GM12878 (cell line): ENCODE measurements around the gene ITPR3. TPM values are rescaled to one million over a fixed set of nuclear protein-coding genes. Genes with fewer than 3 reads are reported as not detected.

Experiments
- ATAC-seq: fragments of 200-7000 bp; cut with Tn5 transposase; 3 replicates; pipeline ENCODE4 v1.9.1; 2020; ENCODE audit warnings: mild to moderate bottlenecking, moderate library complexity
- BruUV-seq: library from RNA; stranded (reverse); fragments of 400-500 nt; replicated peaks from 2 replicates; lab custom pipeline; 2021; lab: Mats Ljungman, UMichigan
- CTCF ChIA-PET: fragments of 300-600 bp; sonication (Branson Sonifier 250); formaldehyde crosslinking; extraction: SDS; loops from one replicate; lab custom pipeline; 2021; ENCODE audit warnings: inconsistent platforms; lab: Yijun Ruan, JAX
- POLR2A ChIA-PET: fragments of 350-600 bp; formaldehyde crosslinking; extraction: SDS; loops from one replicate; lab custom pipeline; 2021; ENCODE audit warnings: inconsistent platforms; lab: Charles Lee
- RAD21 ChIA-PET: fragments of 300-600 bp; sonication (Branson Sonifier 250); formaldehyde crosslinking; loops from one replicate; lab custom pipeline; 2023; ENCODE audit warnings: antibody characterized with exemption; ENCODE audit not compliant: unreplicated experiment; lab: Charles Lee
- SMC1A ChIA-PET: fragments of 300-600 bp; sonication (Branson Sonifier 250); formaldehyde crosslinking; loops from one replicate; lab custom pipeline; 2023; ENCODE audit not compliant: unreplicated experiment, uncharacterized antibody; lab: Charles Lee
- DNase-seq: peaks from one replicate; pipeline ENCODE4 v3.0.0-alpha.2; 2011; ENCODE audit warnings: low read depth, low spot score
- FAIRE-seq: peaks from 3 replicates; lab custom pipeline; 2011; peaks lifted over from hg19 to GRCh38; lab: Jason Lieb, UNC
- H2AFZ ChIP-seq: 2 replicates; pipeline ENCODE4 v1.6.0; 2011; ENCODE audit warnings: low read depth, low read length, control low read depth; ENCODE audit not compliant: control insufficient read depth
- H3K27ac ChIP-seq: 2 replicates; pipeline ENCODE4 v1.5.1; 2011; ENCODE audit warnings: control low read depth; ENCODE audit not compliant: control insufficient read depth, insufficient read depth
- H3K27me3 ChIP-seq, 2 experiments: replicated peaks in 1 of 2; 2 replicates each; pipeline versions ENCODE4 v1.6.0 to v1.6.1; 2011; ENCODE audit warnings: low read length in 1 of 2; ENCODE audit not compliant: control insufficient read depth in 2 of 2, insufficient read depth in 2 of 2
- H3K36me3 ChIP-seq, 2 experiments: 2 replicates each; pipeline ENCODE4 v1.5.1; 2011; ENCODE audit warnings: low read length in 1 of 2; ENCODE audit not compliant: control insufficient read depth in 2 of 2, insufficient read depth in 2 of 2
- H3K4me1 ChIP-seq: 2 replicates; pipeline ENCODE4 v1.6.1; 2011; ENCODE audit warnings: mild to moderate bottlenecking, low read length, moderate library complexity, mixed read lengths; ENCODE audit not compliant: control insufficient read depth, insufficient read depth
- H3K4me2 ChIP-seq: 2 replicates; pipeline ENCODE4 v1.6.0; 2011; ENCODE audit warnings: control low read depth; ENCODE audit not compliant: control insufficient read depth, insufficient read depth
- H3K4me3 ChIP-seq: fragments of 200-600 bp; sonication (generic); 2 replicates; pipeline ENCODE4 v1.5.1; 2016
- H3K79me2 ChIP-seq: 2 replicates; pipeline ENCODE4 v1.6.0; 2011; ENCODE audit warnings: low read length; ENCODE audit not compliant: control insufficient read depth, insufficient read depth
- H3K9ac ChIP-seq: 2 replicates; pipeline ENCODE4 v1.8.0; 2011; ENCODE audit warnings: low read length, control low read depth, mixed read lengths; ENCODE audit not compliant: control insufficient read depth, insufficient read depth
- H3K9me3 ChIP-seq: replicated peaks from 3 replicates; pipeline ENCODE4 v1.5.1; 2011; ENCODE audit warnings: mild to moderate bottlenecking, low read length; ENCODE audit not compliant: control insufficient read depth, insufficient read depth
- H4K20me1 ChIP-seq: 2 replicates; pipeline ENCODE4 v1.6.0; 2011; ENCODE audit not compliant: control insufficient read depth, insufficient read depth
- BCL11A ChIP-seq: IDR thresholded peaks from 2 replicates; pipeline ENCODE4 v1.6.1; 2011; ENCODE audit warnings: low read depth, low read length
- CBX3 ChIP-seq: fragments of 200-600 bp; sonication (generic); IDR thresholded peaks from 2 replicates; pipeline ENCODE4 v1.6.1; 2016; ENCODE audit warnings: low read depth, borderline replicate concordance
- CREM ChIP-seq: IDR thresholded peaks from 2 replicates; pipeline ENCODE4 v1.6.1; 2014; ENCODE audit warnings: antibody characterized with exemption, low read depth
- EED ChIP-seq: sonication (generic); IDR thresholded peaks from 2 replicates; pipeline ENCODE4 v1.6.1; 2016; ENCODE audit warnings: antibody characterized with exemption, low read depth
- EP300 ChIP-seq, 2 experiments: fragments of 150-350 bp in 1 of 2; IDR thresholded peaks; 2 replicates each; pipeline ENCODE4 v1.6.1; 2011 to 2012; ENCODE audit warnings: low read depth in 2 of 2, low read length in 2 of 2, borderline replicate concordance in 1 of 2, improper control_type of control experiment in 1 of 2, inconsistent platforms in 1 of 2; ENCODE audit not compliant: control insufficient read depth in 1 of 2
- HDGF ChIP-seq: fragments of 450-650 bp; IDR thresholded peaks from 2 replicates; pipeline ENCODE4 v1.6.1; 2016; ENCODE audit warnings: antibody characterized with exemption
- JUNB ChIP-seq: IDR thresholded peaks from 2 replicates; pipeline ENCODE4 v1.6.1; 2016; ENCODE audit warnings: antibody characterized with exemption, mild to moderate bottlenecking
- LARP7 ChIP-seq: fragments of 450-650 bp; IDR thresholded peaks from 2 replicates; pipeline ENCODE4 v1.6.1; 2017; ENCODE audit warnings: mild to moderate bottlenecking
- MEF2A ChIP-seq: IDR thresholded peaks from 2 replicates; pipeline ENCODE4 v1.6.1; 2011; ENCODE audit warnings: low read depth, mild to moderate bottlenecking, low read length, moderate library complexity; ENCODE audit not compliant: insufficient read depth
- MYB ChIP-seq: fragments of 150-350 bp; IDR thresholded peaks from 2 replicates; pipeline ENCODE4 v1.6.1; 2014; ENCODE audit warnings: mild to moderate bottlenecking, low read depth, low read length, borderline replicate concordance
- NBN ChIP-seq: fragments of 450-650 bp; IDR thresholded peaks from 2 replicates; pipeline ENCODE4 v1.6.1; 2016
- NFIC ChIP-seq: IDR thresholded peaks from 2 replicates; pipeline ENCODE4 v1.6.1; 2012; ENCODE audit warnings: low read depth, mild to moderate bottlenecking, inconsistent platforms, low read length, moderate library complexity
- RAD21 ChIP-seq: IDR thresholded peaks from 2 replicates; pipeline ENCODE4 v1.6.1; 2011; ENCODE audit warnings: mild to moderate bottlenecking, low read depth, low read length, moderate library complexity; ENCODE audit not compliant: insufficient read depth
- RCOR1 ChIP-seq: conservative IDR thresholded peaks from 2 replicates; pipeline ENCODE4 v1.6.1; 2012; ENCODE audit warnings: low read depth, low read length, improper control_type of control experiment
- ZNF24 ChIP-seq: fragments of 450-650 bp; IDR thresholded peaks from 2 replicates; pipeline ENCODE4 v1.6.1; 2017; ENCODE audit warnings: antibody characterized with exemption, mild to moderate bottlenecking
- WGBS: methylation state at CpG from one replicate; pipeline ENCODE4 v1.1.6; 2016; ENCODE audit warnings: low lambda C conversion rate; ENCODE audit not compliant: insufficient replicate concordance, insufficient coverage; ENCODE audit errors: missing lambda C conversion rate; 5-methylcytosine and 5-hydroxymethylcytosine counted together
- in situ Hi-C: fragments of 300-500 bp; cut with MboI; formaldehyde crosslinking; loops from 9 replicates; pipeline ENCODE4 v1.14.3; 2018; ENCODE audit warnings: mixed read lengths
- intact Hi-C: fragments of 100-400 bp; cut with micrococcal nuclease; formaldehyde crosslinking; loops from one replicate; pipeline ENCODE4 v1.14.2; 2022; ENCODE audit not compliant: unreplicated experiment
- polyA plus RNA-seq, 11 experiments: library from polyadenylated mRNA; depleted of rRNA in 4 of 11; unstranded in 6 of 11; stranded (reverse) in 5 of 11; fragments of >200 nt; fragmentation: Nextera tagmentation in 4 of 11; fragmentation: Illumina TruSeq in 1 of 11; extraction: Ambion mirVana in 4 of 11; extraction: Trizol in 1 of 11; gene quantifications; 1 replicate in 1 of 11; 2 replicates in 10 of 11; pipeline versions ENCODE4 v1.2.1 to v1.2.3, GENCODE V29; 2011 to 2016; ENCODE audit warnings: inconsistent platforms in 2 of 11, missing spikeins in 2 of 11, low read depth in 1 of 11
- total RNA-seq, 4 experiments: library from RNA; depleted of rRNA in 3 of 4; stranded (reverse); fragments of >200 nt in 3 of 4; fragmentation: Illumina TruSeq in 1 of 4; extraction: Trizol in 1 of 4; gene quantifications; 2 replicates each; pipeline versions ENCODE4 v1.2.1 to v1.2.3, GENCODE V29; 2013 to 2021
- TF ChIP-seq, protein P1 (sequence below): fragments of 450-650 bp; IDR thresholded peaks from 2 replicates; pipeline ENCODE4 v1.6.1; 2017; ENCODE audit warnings: low read depth, mild to moderate bottlenecking, moderate library complexity
- TF ChIP-seq, protein P2 (sequence below): fragments of 450-650 bp; IDR thresholded peaks from 2 replicates; pipeline ENCODE4 v1.6.1; 2016; ENCODE audit warnings: mild to moderate bottlenecking
- TF ChIP-seq, protein P3 (sequence below): fragments of 150-350 bp; IDR thresholded peaks from 2 replicates; pipeline ENCODE4 v1.6.1; 2016; ENCODE audit warnings: low read depth, low read length

The ITPR3 gene
- total and polyA plus RNA-seq, 10 of the 15 experiments (the other 5 are each of a cell fraction or from before 2014, with no cell fraction given) = 0.32 to 34.0 (median 11.9) TPM

DNA sequence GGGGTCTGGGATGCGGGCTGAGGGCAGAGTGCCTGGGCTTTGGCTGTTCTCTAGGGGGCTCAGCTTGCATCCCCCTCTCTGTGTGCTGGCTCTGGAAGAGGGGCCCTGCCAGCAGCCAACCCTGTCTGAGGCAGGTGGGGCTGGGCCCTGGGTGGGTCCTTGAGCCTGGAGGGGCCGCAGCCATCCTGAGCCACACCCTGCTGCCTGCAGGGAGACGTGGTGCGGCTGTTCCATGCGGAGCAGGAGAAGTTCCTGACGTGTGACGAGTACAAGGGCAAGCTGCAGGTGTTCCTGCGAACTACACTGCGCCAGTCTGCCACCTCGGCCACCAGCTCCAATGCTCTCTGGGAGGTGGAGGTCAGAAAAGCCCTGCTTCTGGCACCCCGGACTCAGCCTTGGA lies 41.2 kb downstream of the ITPR3 start (continued):
- TF ChIP-seq, protein P1, sequence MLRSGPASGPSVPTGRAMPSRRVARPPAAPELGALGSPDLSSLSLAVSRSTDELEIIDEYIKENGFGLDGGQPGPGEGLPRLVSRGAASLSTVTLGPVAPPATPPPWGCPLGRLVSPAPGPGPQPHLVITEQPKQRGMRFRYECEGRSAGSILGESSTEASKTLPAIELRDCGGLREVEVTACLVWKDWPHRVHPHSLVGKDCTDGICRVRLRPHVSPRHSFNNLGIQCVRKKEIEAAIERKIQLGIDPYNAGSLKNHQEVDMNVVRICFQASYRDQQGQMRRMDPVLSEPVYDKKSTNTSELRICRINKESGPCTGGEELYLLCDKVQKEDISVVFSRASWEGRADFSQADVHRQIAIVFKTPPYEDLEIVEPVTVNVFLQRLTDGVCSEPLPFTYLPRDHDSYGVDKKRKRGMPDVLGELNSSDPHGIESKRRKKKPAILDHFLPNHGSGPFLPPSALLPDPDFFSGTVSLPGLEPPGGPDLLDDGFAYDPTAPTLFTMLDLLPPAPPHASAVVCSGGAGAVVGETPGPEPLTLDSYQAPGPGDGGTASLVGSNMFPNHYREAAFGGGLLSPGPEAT = no peak
- TF ChIP-seq, all 136 proteins: peak for 0

GRCh38 chr6:33663028-33663427 lies 41.9 kb downstream of the ITPR3 start:
- POLR2A ChIA-PET = no interaction called here
- FAIRE-seq = no peak
- RAD21 ChIA-PET = no interaction called here
- H3K4me1 ChIP-seq = no peaks in the 10 kb centered on the region
- H3K36me3 ChIP-seq = peaks cover 8 to 26% of the 10 kb centered on the region in 2 experiments; a peak in 3 of 4 replicates
- no peak overlapping the region for H3K9ac ChIP-seq
- BruUV-seq = no TSS peak
- SMC1A ChIA-PET = no interaction called here
- H4K20me1 ChIP-seq = no peaks in the 10 kb centered on the region
- H3K27ac ChIP-seq = no peak overlapping the region
- WGBS = 95% methylated on average over 5 of the region's 5 CpGs
- TF ChIP-seq RAD21 (no peak), CREM (no peak), NBN (no peak), CBX3 (no peak), EP300 (IDR thresholded peaks at IDR 0.05; ENCODE audit: borderline replicate concordance in 1 of 2, control insufficient read depth in 1 of 2, low read depth in 2 of 2, low read length in 2 of 2) (no peak), RCOR1 (no peak), NFIC (no peak), MEF2A (no peak), MYB (no peak), EED (no peak), HDGF (no peak), BCL11A (no peak), LARP7 (no peak), ZNF24 (no peak), JUNB (no peak)
- TF ChIP-seq, protein P2, sequence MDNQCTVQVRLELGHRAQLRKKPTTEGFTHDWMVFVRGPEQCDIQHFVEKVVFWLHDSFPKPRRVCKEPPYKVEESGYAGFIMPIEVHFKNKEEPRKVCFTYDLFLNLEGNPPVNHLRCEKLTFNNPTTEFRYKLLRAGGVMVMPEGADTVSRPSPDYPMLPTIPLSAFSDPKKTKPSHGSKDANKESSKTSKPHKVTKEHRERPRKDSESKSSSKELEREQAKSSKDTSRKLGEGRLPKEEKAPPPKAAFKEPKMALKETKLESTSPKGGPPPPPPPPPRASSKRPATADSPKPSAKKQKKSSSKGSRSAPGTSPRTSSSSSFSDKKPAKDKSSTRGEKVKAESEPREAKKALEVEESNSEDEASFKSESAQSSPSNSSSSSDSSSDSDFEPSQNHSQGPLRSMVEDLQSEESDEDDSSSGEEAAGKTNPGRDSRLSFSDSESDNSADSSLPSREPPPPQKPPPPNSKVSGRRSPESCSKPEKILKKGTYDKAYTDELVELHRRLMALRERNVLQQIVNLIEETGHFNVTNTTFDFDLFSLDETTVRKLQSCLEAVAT = no peak
- TF ChIP-seq, protein P3, sequence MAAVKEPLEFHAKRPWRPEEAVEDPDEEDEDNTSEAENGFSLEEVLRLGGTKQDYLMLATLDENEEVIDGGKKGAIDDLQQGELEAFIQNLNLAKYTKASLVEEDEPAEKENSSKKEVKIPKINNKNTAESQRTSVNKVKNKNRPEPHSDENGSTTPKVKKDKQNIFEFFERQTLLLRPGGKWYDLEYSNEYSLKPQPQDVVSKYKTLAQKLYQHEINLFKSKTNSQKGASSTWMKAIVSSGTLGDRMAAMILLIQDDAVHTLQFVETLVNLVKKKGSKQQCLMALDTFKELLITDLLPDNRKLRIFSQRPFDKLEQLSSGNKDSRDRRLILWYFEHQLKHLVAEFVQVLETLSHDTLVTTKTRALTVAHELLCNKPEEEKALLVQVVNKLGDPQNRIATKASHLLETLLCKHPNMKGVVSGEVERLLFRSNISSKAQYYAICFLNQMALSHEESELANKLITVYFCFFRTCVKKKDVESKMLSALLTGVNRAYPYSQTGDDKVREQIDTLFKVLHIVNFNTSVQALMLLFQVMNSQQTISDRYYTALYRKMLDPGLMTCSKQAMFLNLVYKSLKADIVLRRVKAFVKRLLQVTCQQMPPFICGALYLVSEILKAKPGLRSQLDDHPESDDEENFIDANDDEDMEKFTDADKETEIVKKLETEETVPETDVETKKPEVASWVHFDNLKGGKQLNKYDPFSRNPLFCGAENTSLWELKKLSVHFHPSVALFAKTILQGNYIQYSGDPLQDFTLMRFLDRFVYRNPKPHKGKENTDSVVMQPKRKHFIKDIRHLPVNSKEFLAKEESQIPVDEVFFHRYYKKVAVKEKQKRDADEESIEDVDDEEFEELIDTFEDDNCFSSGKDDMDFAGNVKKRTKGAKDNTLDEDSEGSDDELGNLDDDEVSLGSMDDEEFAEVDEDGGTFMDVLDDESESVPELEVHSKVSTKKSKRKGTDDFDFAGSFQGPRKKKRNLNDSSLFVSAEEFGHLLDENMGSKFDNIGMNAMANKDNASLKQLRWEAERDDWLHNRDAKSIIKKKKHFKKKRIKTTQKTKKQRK = no peak
- H3K9me3 ChIP-seq = no peaks in the 10 kb centered on the region
- in situ Hi-C loops (no loop called here), intact Hi-C loops (no loop called here)
- no peak overlapping the region for H2AFZ ChIP-seq
- no peak overlapping the region for H3K4me3 ChIP-seq
- ATAC-seq = no peak
- H3K4me2 ChIP-seq = no peak overlapping the region
- no peaks in the 10 kb centered on the region for H3K79me2 ChIP-seq
- no peaks in the 10 kb centered on the region for H3K27me3 ChIP-seq
- CTCF ChIA-PET = interaction anchor here (1.6 kb wide), 1 partner anchor 37 kb away, joined by 5 read pairs; no protein-coding TSS in a partner anchor
- no peak for DNase-seq
